Transverse colon (tissue), 4 donors: ENCODE results near the gene ARL6IP4.

Experiments
- CTCF ChIP-seq, 5 experiments: fragments of 200-600 bp in 3 of 5; fragments of 450-650 bp in 2 of 5; sonication (generic) in 3 of 5; IDR thresholded peaks; 1 replicate in 2 of 5; 2 replicates in 3 of 5; pipeline ENCODE4 v1.5.1; 2016 to 2017; ENCODE audit warnings: antibody characterized with exemption in 5 of 5, inconsistent platforms in 3 of 5, mild to moderate bottlenecking in 2 of 5, moderate library complexity in 1 of 5
- EP300 ChIP-seq: sonication (generic); formaldehyde crosslinking; IDR thresholded peaks from one replicate; pipeline ENCODE4 v1.6.1; 2017; ENCODE audit warnings: antibody characterized with exemption, low read depth
- POLR2A ChIP-seq: fragments of 450-650 bp; IDR thresholded peaks from one replicate; pipeline ENCODE4 v1.6.1; 2016; ENCODE audit warnings: antibody characterized with exemption, mild to moderate bottlenecking, moderate library complexity
- POLR2AphosphoS5 ChIP-seq, 3 donors: sonication (generic); formaldehyde crosslinking; IDR thresholded peaks; one replicate each; pipeline ENCODE4 v1.6.1; 2016; ENCODE audit warnings: antibody characterized with exemption in 3 of 3

GRCh38 chr12:122966743-122967550, 13.5 kb upstream of the ARL6IP4 start:
- TF ChIP-seq CTCF (IDR thresholded peaks at IDR 0.05) (no peak), POLR2A (no peak), EP300 (no peak), POLR2AphosphoS5 (IDR thresholded peaks at IDR 0.05) (no peak)
